Loucy (cell line): ENCODE data around the gene ITGB3.

Source experiments
- H2AFZ ChIP-seq: fragments of 200-600 bp; sonication (generic); 2 replicates; pipeline ENCODE4 v1.6.0; 2016; ENCODE audit warnings: antibody characterized with exemption, mild to moderate bottlenecking, low read length, moderate library complexity
- H3F3A ChIP-seq: fragments of 200-600 bp; 2 replicates; pipeline ENCODE4 v1.6.0; 2016; ENCODE audit warnings: antibody characterized with exemption, low read depth, mild to moderate bottlenecking
- H3K27me3 ChIP-seq: fragments of 200-600 bp; sonication (generic); 2 replicates; pipeline ENCODE4 v1.6.1; 2014; ENCODE audit warnings: low read length, mild to moderate bottlenecking; ENCODE audit not compliant: insufficient read depth, poor library complexity, severe bottlenecking
- H3K36me3 ChIP-seq: fragments of 200-600 bp; sonication (generic); 2 replicates; pipeline ENCODE4 v1.6.1; 2016; ENCODE audit warnings: low read length; ENCODE audit not compliant: insufficient read depth
- H3K4me1 ChIP-seq: fragments of 200-600 bp; sonication (generic); 2 replicates; pipeline ENCODE4 v1.5.1; 2014; ENCODE audit warnings: low read length, mild to moderate bottlenecking; ENCODE audit not compliant: insufficient read depth, poor library complexity, severe bottlenecking
- H3K4me2 ChIP-seq: fragments of 200-600 bp; sonication (generic); 2 replicates; pipeline ENCODE4 v1.6.0; 2014; ENCODE audit warnings: antibody characterized with exemption, low read length, low read depth, mild to moderate bottlenecking; ENCODE audit not compliant: poor library complexity, severe bottlenecking
- H3K4me3 ChIP-seq: fragments of 200-600 bp; sonication (generic); 2 replicates; pipeline ENCODE4 v1.5.1; 2014; ENCODE audit warnings: low read length, mild to moderate bottlenecking, mixed read lengths; ENCODE audit not compliant: poor library complexity, severe bottlenecking
- H3K79me2 ChIP-seq: fragments of 200-600 bp; sonication (generic); 2 replicates; pipeline ENCODE4 v1.6.1; 2014; ENCODE audit warnings: low read length; ENCODE audit not compliant: insufficient read depth
- H3K9ac ChIP-seq: fragments of 200-600 bp; sonication (generic); 2 replicates; pipeline ENCODE4 v1.6.0; 2014; ENCODE audit warnings: mild to moderate bottlenecking, low read depth, low read length, moderate library complexity; ENCODE audit not compliant: poor library complexity, severe bottlenecking
- H3K9me2 ChIP-seq: fragments of 200-600 bp; sonication (generic); replicated peaks from 2 replicates; pipeline ENCODE4 v1.6.1; 2016; ENCODE audit warnings: low read depth, low read length, mixed read lengths
- H3K9me3 ChIP-seq: fragments of 200-600 bp; sonication (generic); 2 replicates; pipeline ENCODE4 v1.6.1; 2014; ENCODE audit warnings: mild to moderate bottlenecking, antibody characterized with exemption, low read length, low read depth; ENCODE audit not compliant: insufficient read depth
- H4K20me1 ChIP-seq: fragments of 200-600 bp; sonication (generic); 2 replicates; pipeline ENCODE4 v1.6.0; 2014; ENCODE audit warnings: antibody characterized with exemption, low read length, mild to moderate bottlenecking; ENCODE audit not compliant: insufficient read depth, poor library complexity, severe bottlenecking
- EZH2phosphoT487 ChIP-seq: fragments of 200-600 bp; IDR thresholded peaks from 2 replicates; pipeline ENCODE4 v1.6.1; 2018; ENCODE audit warnings: antibody characterized with exemption, mild to moderate bottlenecking, moderate library complexity, borderline replicate concordance
- TF ChIP-seq, protein P1 (sequence below): fragments of 200-600 bp; sonication (generic); conservative IDR thresholded peaks from 2 replicates; pipeline ENCODE4 v1.5.1; 2014; ENCODE audit warnings: mild to moderate bottlenecking, antibody characterized with exemption, low read length

The ITGB3 gene

DNA sequence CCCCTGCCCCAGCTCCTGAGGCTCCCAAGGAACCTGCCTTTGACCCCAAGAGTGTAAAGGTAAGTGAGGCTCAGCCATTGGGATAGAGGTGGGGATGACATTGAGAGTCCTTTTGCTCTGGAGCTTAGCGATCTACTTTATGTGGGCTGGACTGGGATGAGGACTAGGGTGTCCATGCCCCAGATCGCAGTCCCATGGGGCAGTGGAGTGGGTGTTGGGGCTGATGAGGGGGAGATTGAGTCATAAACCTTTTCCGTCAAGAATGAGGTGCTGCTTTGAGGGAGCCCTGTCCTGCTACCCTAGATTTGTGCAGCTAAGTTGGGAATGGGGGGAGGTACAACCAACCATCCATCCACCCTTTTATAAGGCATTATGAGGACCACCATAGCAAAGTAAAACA, 44.1 kb upstream of the ITGB3 start:
- no peaks in the 10 kb centered on the region for H3K79me2 ChIP-seq
- H3K4me2 ChIP-seq: no peak overlapping the region
- no peaks in the 10 kb centered on the region for H3F3A ChIP-seq
- H3K4me1 ChIP-seq: peaks cover 16% of the 10 kb centered on the region
- no peaks in the 10 kb centered on the region for H3K9me3 ChIP-seq
- H2AFZ ChIP-seq: no peak overlapping the region
- H4K20me1 ChIP-seq: no peaks in the 10 kb centered on the region
- H3K9me2 ChIP-seq: no peaks in the 10 kb centered on the region
- no peak overlapping the region for H3K9ac ChIP-seq
- TF ChIP-seq, protein P1, sequence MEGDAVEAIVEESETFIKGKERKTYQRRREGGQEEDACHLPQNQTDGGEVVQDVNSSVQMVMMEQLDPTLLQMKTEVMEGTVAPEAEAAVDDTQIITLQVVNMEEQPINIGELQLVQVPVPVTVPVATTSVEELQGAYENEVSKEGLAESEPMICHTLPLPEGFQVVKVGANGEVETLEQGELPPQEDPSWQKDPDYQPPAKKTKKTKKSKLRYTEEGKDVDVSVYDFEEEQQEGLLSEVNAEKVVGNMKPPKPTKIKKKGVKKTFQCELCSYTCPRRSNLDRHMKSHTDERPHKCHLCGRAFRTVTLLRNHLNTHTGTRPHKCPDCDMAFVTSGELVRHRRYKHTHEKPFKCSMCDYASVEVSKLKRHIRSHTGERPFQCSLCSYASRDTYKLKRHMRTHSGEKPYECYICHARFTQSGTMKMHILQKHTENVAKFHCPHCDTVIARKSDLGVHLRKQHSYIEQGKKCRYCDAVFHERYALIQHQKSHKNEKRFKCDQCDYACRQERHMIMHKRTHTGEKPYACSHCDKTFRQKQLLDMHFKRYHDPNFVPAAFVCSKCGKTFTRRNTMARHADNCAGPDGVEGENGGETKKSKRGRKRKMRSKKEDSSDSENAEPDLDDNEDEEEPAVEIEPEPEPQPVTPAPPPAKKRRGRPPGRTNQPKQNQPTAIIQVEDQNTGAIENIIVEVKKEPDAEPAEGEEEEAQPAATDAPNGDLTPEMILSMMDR: no peak
- no peak for TF ChIP-seq EZH2phosphoT487
- no peak overlapping the region for H3K4me3 ChIP-seq
- H3K36me3 ChIP-seq: no peaks in the 10 kb centered on the region
- no peaks in the 10 kb centered on the region for H3K27me3 ChIP-seq

DNA sequence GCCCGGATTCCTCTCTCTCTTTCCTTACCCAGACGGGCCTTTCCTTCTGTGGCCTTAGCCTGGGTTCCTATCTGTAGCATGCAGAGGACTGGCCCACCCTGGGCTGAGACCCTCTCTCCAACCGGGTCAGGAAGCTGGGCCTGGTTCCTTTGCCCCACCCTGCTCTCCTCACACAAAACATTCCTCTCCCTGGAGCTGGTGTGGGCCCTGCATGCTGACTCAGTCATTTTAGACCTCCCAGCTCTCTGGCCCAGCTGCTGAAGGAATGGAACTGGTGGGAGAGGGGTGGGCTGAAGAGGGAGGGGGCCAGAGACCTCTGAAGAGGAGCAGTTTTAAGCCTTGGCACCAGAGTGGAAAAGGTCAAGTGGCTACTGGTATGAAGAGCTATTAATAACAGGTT, 43.5 kb upstream of the ITGB3 start:
- Histone ChIP-seq H3K9me2 (no peaks in the 10 kb centered on the region), H4K20me1 (no peaks in the 10 kb centered on the region), H3K9ac (no peak overlapping the region), H3K4me1 (peaks cover 10% of the 10 kb centered on the region), H3K4me2 (no peak overlapping the region), H3K9me3 (no peaks in the 10 kb centered on the region), H3K4me3 (no peak overlapping the region), H3K36me3 (no peaks in the 10 kb centered on the region), H2AFZ (no peak overlapping the region), H3K79me2 (no peaks in the 10 kb centered on the region), H3K27me3 (no peaks in the 10 kb centered on the region), H3F3A (no peaks in the 10 kb centered on the region)
- TF ChIP-seq, protein P1: no peak
- no peak for TF ChIP-seq EZH2phosphoT487

DNA sequence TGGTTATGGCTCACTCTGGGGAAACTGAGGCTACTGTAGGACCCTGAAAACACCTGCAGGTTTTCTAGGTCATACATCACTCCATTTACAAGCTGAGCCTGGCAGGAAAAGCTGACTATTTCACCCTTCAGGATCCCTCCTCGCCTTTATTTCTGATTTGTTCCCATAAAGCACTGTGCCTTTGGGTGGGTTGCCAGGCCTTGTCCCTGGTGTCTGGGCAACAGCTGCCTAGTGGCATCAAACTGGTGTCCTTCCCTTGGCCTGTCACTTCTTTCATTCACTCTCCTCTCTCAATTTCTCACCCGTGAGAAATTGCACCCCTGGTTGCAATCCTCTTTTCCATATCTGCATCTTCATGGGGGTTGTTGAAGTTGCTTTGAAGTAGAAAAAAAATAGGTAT, 42.8 kb upstream of the ITGB3 start:
- H4K20me1 ChIP-seq: no peaks in the 10 kb centered on the region
- H3F3A ChIP-seq: no peaks in the 10 kb centered on the region
- H3K9me3 ChIP-seq: no peaks in the 10 kb centered on the region
- no peaks in the 10 kb centered on the region for H3K27me3 ChIP-seq
- H3K36me3 ChIP-seq: no peaks in the 10 kb centered on the region
- no peak overlapping the region for H3K4me2 ChIP-seq
- no peaks in the 10 kb centered on the region for H3K79me2 ChIP-seq
- no peak overlapping the region for H3K9ac ChIP-seq
- H3K4me3 ChIP-seq: no peak overlapping the region
- H3K9me2 ChIP-seq: no peaks in the 10 kb centered on the region
- H2AFZ ChIP-seq: no peak overlapping the region
- TF ChIP-seq, protein P1: no peak
- peaks cover 7% of the 10 kb centered on the region for H3K4me1 ChIP-seq
